ENCODE measurements around the gene CMPK1.

The CMPK1 gene

DNA sequence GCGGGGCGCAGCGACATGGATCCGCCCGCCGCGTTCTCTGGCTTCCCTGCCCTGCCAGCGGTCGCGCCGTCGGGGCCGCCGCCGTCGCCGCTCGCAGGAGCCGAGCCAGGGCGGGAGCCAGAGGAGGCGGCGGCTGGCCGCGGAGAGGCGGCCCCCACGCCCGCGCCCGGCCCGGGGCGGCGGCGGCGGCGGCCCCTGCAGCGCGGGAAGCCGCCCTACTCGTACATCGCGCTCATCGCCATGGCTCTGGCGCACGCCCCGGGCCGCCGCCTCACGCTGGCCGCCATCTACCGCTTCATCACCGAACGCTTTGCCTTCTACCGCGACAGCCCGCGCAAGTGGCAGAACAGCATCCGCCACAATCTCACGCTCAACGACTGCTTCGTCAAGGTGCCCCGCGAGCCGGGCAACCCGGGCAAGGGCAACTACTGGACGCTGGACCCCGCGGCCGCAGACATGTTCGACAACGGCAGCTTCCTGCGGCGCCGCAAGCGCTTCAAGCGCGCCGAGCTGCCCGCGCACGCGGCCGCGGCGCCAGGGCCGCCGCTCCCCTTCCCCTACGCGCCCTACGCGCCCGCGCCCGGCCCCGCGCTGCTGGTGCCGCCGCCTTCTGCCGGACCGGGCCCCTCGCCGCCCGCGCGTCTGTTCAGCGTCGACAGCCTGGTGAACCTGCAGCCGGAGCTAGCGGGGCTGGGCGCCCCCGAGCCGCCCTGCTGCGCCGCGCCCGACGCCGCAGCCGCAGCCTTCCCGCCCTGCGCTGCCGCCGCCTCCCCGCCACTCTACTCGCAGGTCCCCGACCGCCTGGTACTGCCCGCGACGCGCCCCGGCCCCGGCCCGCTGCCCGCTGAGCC, 83.0 kb downstream of the CMPK1 start:
- TF ChIP-seq CTCF (conservative IDR thresholded peaks at IDR 0.05; ENCODE audit: low read depth, low read length), result no peak
- no peak for DNase-seq (ENCODE audit: low read depth)
- H3K4me3 ChIP-seq (ENCODE audit: low read length), result no peak overlapping the region

GRCh38 chr1:47417170-47418044, 83.8 kb downstream of the CMPK1 start:
- TF ChIP-seq CTCF (conservative IDR thresholded peaks at IDR 0.05; ENCODE audit: low read depth, low read length), result no peak
- DNase-seq (ENCODE audit: low read depth), result no peak
- no peak overlapping the region for H3K4me3 ChIP-seq (ENCODE audit: low read length)

DNA sequence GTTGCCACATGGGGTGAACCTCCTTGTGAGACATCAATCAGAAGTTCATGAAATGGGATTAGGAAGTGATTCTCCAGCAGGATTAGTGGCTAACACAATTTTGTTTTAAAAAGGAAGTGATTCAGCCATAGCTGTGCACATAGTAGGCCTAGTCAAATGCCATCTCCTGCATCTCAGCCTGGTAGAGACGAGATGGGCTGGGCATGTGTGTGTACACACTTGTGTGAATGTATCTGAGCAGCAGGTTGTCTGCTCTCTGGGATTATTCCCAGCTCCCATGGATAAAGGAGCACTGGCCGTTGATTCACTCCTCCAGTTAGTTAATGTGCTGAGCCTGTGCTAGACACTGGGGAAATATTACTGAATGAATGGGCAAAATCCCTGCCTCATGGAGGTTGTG, 84.5 kb downstream of the CMPK1 start:
- TF ChIP-seq CTCF (conservative IDR thresholded peaks at IDR 0.05; ENCODE audit: low read depth, low read length), result no peak
- no peak for DNase-seq (ENCODE audit: low read depth)

DNA sequence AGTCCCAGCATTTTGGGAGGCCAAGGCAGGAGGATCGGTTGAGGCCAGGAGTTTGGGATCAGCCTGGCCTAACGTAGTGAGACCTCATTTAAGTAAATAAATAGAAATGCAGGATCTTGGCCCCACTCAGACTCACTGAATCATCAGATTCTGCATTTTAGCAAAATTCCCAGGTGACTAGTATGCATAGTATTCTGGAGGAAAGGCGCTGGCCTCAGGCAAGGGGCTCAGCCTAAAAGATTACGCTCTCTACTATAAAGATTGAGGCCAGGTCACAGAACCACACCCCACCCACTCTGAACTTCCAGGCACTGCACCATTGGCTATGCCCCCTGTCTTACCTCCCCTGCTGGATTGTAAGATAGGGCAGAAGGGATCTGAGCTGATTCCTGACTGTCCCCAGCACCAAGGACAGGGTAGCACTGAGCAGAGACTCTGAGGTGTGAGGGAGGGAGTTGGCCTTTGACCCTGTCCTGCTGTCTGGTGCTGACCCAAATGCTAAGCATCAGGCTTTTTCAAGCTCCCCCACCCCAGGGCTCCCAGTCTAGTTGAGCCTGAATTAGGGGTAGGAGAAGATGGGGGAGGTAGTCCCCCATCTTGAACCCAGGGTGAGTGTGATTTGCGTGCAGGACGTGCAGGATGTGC, 85.2 kb downstream of the CMPK1 start:
- no peak overlapping the region for H3K4me3 ChIP-seq (ENCODE audit: low read length)
- TF ChIP-seq CTCF (conservative IDR thresholded peaks at IDR 0.05; ENCODE audit: low read depth, low read length), result no peak
- DNase-seq (ENCODE audit: low read depth), result no peak

More for the DNA sequence above, 84.5 kb downstream of the CMPK1 start:
- H3K4me3 ChIP-seq (ENCODE audit: low read length), result no peak overlapping the region

GRCh38 chr1:47420547-47420946, 87.0 kb downstream of the CMPK1 start:
- no peak for DNase-seq (ENCODE audit: low read depth)
- no peak for TF ChIP-seq CTCF (conservative IDR thresholded peaks at IDR 0.05; ENCODE audit: low read depth, low read length)
- no peak overlapping the region for H3K4me3 ChIP-seq (ENCODE audit: low read length)

DNA sequence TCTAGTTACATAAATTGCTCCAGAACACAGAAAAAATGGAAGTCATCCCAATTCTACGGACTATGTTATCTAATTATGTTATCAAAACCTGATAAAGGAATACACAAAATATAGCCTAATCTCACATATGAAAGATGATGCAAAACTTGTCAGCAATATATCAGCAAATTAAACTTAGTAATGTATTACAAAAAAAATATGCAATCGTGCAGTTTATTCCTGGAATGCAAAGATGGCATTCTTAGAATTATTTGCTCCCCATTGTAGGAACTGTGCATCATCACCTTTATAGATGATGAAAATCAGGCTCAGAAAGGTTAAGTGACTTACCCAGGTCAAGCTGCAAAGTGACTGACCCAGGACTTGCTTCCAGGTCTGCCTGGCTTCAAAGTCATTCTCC, 90.3 kb downstream of the CMPK1 start:
- no peak for DNase-seq (ENCODE audit: low read depth)
- no peak overlapping the region for H3K4me3 ChIP-seq (ENCODE audit: low read length)
- no peak for TF ChIP-seq CTCF (conservative IDR thresholded peaks at IDR 0.05; ENCODE audit: low read depth, low read length)

Measured in retinal pigment epithelial cell (primary cell).